GM18861 (cell line): Measurements from ENCODE around the gene PIGU.
"Not testable (repeated sequence)": the region's sequence is repeated elsewhere in the genome, so short reads cannot be mapped to it uniquely, and the experiment has no call there.

Experiments used
- ATAC-seq: cut with Tn5 transposase; IDR thresholded peaks from one replicate; pipeline ENCODE4 v1.9.1; 2021; ENCODE audit not compliant: unreplicated experiment

PIGU gene

GRCh38 chr20:34663213-34663943, 13.5 kb downstream of the PIGU start:
- no peak for ATAC-seq

- ATAC-seq: not testable (repeated sequence)
These were observed 15.1 kb downstream of the PIGU start for GRCh38 chr20:34661811-34662210.

DNA sequence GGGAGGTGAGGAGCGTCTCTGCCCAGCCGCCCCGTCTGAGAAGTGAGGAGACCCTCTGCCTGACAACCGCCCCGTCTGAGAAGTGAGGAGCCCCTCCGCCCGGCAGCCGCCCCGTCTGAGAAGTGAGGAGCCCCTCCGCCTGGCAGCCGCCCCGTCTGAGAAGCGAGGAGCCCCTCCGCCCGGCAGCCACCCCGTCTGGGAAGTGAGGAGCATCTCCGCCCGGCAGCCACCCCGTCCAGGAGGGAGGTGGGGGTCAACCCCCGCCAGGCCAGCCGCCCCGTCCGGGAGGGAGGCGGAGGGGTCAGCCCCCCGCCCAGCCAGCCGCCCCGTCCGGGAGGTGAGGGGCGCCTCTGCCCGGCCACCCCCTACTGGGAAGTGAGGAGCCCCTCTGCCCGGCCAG, 18.2 kb downstream of the PIGU start:
- ATAC-seq: not testable (repeated sequence)

DNA sequence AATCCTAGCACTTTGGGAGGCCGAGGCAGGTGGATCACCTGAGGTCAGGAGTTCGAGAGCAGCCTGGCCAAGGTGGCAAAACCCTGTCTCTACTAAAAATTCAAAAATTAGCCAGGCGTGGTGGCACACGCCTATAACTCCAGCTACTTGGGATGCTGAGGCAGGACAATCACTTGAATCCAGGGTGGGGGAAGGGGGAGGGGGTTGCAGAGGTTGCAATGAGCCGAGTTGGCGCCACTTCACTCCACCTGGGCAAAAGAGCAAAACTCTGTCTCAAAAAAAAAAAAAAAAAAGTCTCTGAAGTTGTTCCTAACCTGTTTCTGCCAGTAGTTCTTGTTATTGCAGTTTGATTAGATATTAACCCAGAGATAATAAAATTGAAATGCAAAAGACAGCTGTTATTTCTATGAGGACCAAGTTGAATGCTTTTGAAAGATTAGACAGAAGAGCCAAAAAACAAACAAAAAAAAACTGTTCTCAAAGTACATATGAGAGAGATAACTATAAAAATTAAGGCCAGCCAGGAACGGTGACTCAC, 22.6 kb downstream of the PIGU start:
- ATAC-seq: no peak

DNA sequence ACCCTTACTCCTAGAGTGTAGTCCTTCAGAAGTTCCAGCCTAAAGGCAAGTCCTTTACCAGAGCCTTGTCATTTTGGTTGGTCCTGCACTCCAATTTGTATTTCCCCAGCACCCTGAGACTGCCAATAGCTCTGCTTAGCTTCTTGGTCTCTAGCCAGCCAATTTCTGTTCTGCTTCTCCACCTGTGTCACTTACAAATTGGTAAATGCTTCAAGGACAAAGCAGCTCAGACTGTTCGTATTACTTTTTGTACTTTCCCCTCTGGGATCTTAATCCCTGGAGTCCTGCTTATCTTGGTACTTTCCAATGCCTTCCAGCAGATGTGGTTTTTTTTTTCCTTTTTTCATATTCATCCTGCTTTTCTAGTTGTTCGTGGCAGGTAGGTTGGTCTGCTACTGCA, 25.7 kb downstream of the PIGU start:
- no peak for ATAC-seq

- ATAC-seq: no peak
These were observed 29.2 kb downstream of the PIGU start for GRCh38 chr20:34647737-34648136.

DNA sequence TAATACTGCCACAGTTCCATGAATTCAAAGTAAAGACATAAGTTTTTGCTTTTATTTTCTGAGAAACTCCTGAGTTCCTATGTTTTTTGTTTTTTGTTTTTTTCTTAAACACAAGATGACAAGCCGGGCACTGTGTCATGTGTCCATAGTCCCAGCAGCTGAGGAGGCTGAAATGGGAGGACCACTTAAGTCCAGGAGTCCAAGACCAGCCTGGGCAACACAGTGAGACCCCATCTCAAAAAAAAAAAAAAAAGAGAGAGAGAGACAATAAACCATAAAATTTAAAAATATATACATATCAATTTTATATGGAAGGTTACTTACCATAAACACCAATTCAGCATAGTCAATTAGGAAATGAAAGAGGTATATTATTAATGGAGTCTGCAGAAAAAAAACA, 31.9 kb downstream of the PIGU start:
- ATAC-seq: no peak

DNA sequence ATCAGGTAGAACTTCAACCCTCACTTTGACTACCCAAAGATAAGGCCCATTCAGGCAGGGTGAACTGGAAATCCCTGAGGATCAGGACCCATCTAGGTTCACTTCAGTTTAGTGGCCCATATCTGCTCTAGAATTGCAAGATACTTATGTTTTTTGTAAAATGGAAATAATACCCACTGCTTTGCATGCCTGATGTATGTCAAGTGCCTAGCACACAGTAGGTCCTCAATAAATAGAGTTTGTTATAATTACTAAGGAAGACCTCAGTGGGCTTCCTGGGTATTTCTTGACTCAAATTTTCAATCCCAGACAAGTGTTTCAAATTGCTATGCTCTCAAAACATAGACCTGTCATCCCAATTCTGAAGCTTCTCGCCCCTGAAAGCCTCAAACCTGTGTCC, 32.5 kb downstream of the PIGU start:
- ATAC-seq: no peak

GRCh38 chr20:34643928-34644327, 33.0 kb downstream of the PIGU start:
- ATAC-seq: no peak

GRCh38 chr20:34642009-34642408, 34.9 kb downstream of the PIGU start:
- no peak for ATAC-seq

DNA sequence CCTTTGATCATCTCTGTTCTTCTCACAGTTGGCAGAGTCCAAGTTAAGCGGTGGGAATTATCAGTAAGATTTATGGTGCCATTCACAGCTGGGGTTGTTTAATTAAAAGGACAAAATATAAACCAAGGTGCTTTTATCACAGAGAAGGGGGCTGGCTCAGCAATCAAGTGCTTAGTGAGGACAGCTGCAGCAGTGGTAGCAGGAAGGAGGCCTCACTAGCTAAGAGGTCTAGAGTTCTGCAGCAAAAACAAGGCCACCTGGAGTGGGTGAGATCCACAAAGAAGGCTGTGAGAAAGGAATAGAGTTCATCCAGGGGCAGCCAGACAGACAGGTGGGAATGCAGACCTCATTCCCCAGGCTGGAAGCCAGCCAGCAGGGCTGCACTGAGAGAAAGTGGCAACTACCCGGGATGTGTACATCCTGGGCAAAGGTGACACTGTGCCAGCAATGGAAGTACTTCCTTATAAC, 37.1 kb downstream of the PIGU start:
- no peak for ATAC-seq

- ATAC-seq: no peak
These were observed 38.4 kb downstream of the PIGU start for GRCh38 chr20:34638532-34638931.

- no peak for ATAC-seq
These were observed 38.9 kb downstream of the PIGU start for GRCh38 chr20:34638039-34638292.

- ATAC-seq: no peak
These were observed 39.5 kb downstream of the PIGU start for GRCh38 chr20:34637245-34638038.

DNA sequence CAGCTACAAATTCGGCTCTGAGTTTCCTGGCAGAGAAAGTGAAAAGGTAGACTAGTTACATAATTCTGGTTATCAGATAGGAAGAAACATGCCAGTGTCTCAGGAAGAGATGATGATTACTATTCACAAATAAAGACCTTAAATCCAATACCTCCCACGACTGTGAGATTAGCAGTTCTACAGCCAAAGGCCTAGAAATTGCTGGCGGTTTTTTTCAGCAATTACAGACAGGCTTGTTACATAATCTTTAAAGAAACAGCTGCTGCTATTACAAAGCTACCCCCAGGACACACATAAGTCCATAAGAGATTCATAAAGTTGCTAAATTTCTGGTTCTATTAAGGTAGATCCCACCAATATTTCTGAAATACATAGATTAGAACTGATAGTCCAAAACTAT, 40.2 kb downstream of the PIGU start:
- no peak for ATAC-seq

GRCh38 chr20:34634392-34634791, 42.5 kb downstream of the PIGU start:
- no peak for ATAC-seq

DNA sequence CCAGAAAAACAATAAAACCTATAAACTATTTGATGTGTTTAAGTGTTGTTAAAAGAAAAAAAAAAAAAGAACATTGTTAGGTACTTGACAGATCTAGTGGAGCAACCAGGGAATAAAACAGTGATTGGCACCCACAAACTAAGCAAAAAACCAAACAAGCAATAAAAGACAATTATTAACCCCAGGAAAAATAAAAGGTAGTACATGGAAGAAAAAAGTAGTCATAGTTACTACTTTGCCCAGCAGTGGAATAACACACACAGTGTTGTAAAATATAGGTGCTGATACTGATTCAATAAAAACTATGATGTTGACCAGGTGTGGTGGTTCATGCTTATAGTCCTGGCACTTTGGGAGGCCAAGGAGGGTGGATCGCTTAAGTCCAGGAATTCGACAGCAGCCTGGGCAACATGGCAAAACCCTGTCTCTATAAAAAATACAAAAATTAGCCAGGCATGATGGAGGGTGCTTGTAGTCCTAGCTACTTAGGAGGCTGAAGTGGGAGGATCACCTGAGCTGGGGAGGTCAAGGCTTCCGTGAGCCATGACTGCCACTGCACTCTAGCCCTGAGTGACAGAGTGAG, 43.9 kb downstream of the PIGU start:
- ATAC-seq: no peak

- ATAC-seq: no peak
These were observed 47.0 kb downstream of the PIGU start for GRCh38 chr20:34629904-34630303.

GRCh38 chr20:34629342-34629741, 47.5 kb downstream of the PIGU start:
- ATAC-seq: no peak

- no peak for ATAC-seq
These were observed 48.9 kb downstream of the PIGU start for GRCh38 chr20:34628026-34628425.

DNA sequence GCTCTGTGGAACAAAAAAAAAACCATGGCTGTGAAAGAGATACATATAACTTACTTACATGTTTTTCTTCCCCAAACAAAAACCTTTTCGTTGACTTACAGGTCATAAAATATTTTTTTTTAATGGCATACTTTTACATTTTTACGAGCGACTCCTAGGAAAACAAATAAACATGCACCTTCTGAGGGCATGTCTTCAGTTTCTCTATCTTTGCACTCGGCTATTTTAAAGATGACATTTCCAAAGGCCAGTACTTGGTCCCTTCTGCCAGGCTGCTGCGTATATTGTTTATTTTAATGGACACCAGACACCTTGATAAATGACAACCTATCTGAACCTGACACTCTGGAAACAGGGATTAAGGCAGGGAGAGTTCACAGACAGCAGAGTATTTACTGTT, 49.4 kb downstream of the PIGU start:
- no peak for ATAC-seq

- ATAC-seq: no peak
These were observed 49.9 kb downstream of the PIGU start for GRCh38 chr20:34626992-34627391.
